Vagina (tissue), 2 donors: ENCODE results near the gene YAP1. TPM values are rescaled to one million over a fixed set of nuclear protein-coding genes. Genes with fewer than 3 reads are reported as not detected.

Source experiments
- DNase-seq, 2 donors: peaks; one replicate each; pipeline ENCODE4 v3.0.0-alpha.2; 2017; ENCODE audit errors: extremely low spot score in 2 of 2
- H3K27ac ChIP-seq: fragments of 200-600 bp; sonication (generic); one replicate; pipeline ENCODE4 v1.5.1; 2019
- H3K27me3 ChIP-seq: fragments of 200-600 bp; sonication (generic); one replicate; pipeline ENCODE4 v1.5.1; 2019
- H3K36me3 ChIP-seq, 2 donors: fragments of 200-600 bp; sonication (generic); one replicate each; pipeline ENCODE4 v1.5.1; 2017 to 2019
- H3K4me1 ChIP-seq: fragments of 200-600 bp; sonication (generic); one replicate; pipeline ENCODE4 v1.5.1; 2019
- H3K4me3 ChIP-seq, 2 donors: fragments of 200-600 bp; sonication (generic); 1 replicate in 1 of 2; 2 replicates in 1 of 2; pipeline ENCODE4 v1.5.1; 2016 to 2019
- H3K9me3 ChIP-seq: fragments of 200-600 bp; sonication (generic); one replicate; pipeline ENCODE4 v1.5.1; 2019
- CTCF ChIP-seq, 3 experiments: fragments of 450-650 bp in 2 of 3; fragments of 200-600 bp in 1 of 3; sonication (generic) in 1 of 3; IDR thresholded peaks; one replicate each; pipeline ENCODE4 v1.5.1; 2017 to 2019; ENCODE audit warnings: antibody characterized with exemption in 3 of 3, mild to moderate bottlenecking in 2 of 3, moderate library complexity in 2 of 3
- POLR2A ChIP-seq, 2 donors: fragments of 450-650 bp; IDR thresholded peaks; one replicate each; pipeline ENCODE4 v1.6.1; 2017; ENCODE audit warnings: antibody characterized with exemption in 2 of 2, mild to moderate bottlenecking in 2 of 2, moderate library complexity in 2 of 2
- POLR2AphosphoS5 ChIP-seq, 2 donors: sonication (generic); formaldehyde crosslinking; IDR thresholded peaks; one replicate each; pipeline ENCODE4 v1.9.0; 2017; ENCODE audit warnings: antibody characterized with exemption in 2 of 2, mild to moderate bottlenecking in 2 of 2, low read depth in 1 of 2; ENCODE audit not compliant: insufficient read depth in 1 of 2
- intact Hi-C: fragments of 100-400 bp; cut with DNase I; formaldehyde crosslinking; loops from one replicate; pipeline ENCODE4 v1.15.1; 2023
- total RNA-seq: library from RNA; depleted of rRNA; stranded (reverse); fragments of >200 nt; gene quantifications from one replicate; pipeline ENCODE4 v1.2.3, GENCODE V29; 2016

YAP1 gene
- 232 TPM for total RNA-seq

GRCh38 chr11:102109896-102110760 lies at the start of gene YAP1:
Gene YAP1 (plus strand): TSS chr11:102110447. CDS start chr11:102110849, 402 bp downstream.
- Histone ChIP-seq H3K27ac (peak within 1 kb of the TSS; percentile 99), H3K36me3 (no peaks in the 10 kb centered on the region), H3K4me1 (peaks cover 36% of the 10 kb centered on the region), H3K27me3 (no peaks in the 10 kb centered on the region), H3K4me3 (peak within 1 kb of the TSS; percentile 88), H3K9me3 (no peaks in the 10 kb centered on the region)
- peak in 1 of 2 donors; percentile 93 for DNase-seq
- intact Hi-C loops = no loop called here
- TF ChIP-seq POLR2AphosphoS5 (IDR thresholded peaks at IDR 0.05; ENCODE audit: insufficient read depth in 1 of 2, low read depth in 1 of 2) = peak in 1 of 2 donors; percentile 63
- TF ChIP-seq POLR2A (IDR thresholded peaks at IDR 0.05) = peak in 1 of 2 donors; percentile 42
- TF ChIP-seq CTCF (IDR thresholded peaks at IDR 0.05) = peak in 1 of 3 experiments; percentile 7

- Histone ChIP-seq H3K36me3 (no peaks in the 10 kb centered on the region), H3K27me3 (no peaks in the 10 kb centered on the region)
- no peak for TF ChIP-seq POLR2AphosphoS5 (IDR thresholded peaks at IDR 0.05; ENCODE audit: insufficient read depth in 1 of 2, low read depth in 1 of 2)
Observed at GRCh38 chr11:102061276-102061675, 49.0 kb upstream of the YAP1 start.

GRCh38 chr11:102062106-102062505 lies 48.1 kb upstream of the YAP1 start:
- no peak for TF ChIP-seq POLR2A (IDR thresholded peaks at IDR 0.05)
- TF ChIP-seq POLR2AphosphoS5 (IDR thresholded peaks at IDR 0.05; ENCODE audit: insufficient read depth in 1 of 2, low read depth in 1 of 2) = no peak
- TF ChIP-seq CTCF (IDR thresholded peaks at IDR 0.05) = no peak
- Histone ChIP-seq H3K27ac (no peak overlapping the region), H3K27me3 (no peaks in the 10 kb centered on the region), H3K4me1 (no peaks in the 10 kb centered on the region), H3K4me3 (no peak overlapping the region), H3K9me3 (no peaks in the 10 kb centered on the region), H3K36me3 (no peaks in the 10 kb centered on the region)
- no peak for DNase-seq
- intact Hi-C loops = no loop called here

More at GRCh38 chr11:102061276-102061675, 49.0 kb upstream of the YAP1 start:
- Histone ChIP-seq H3K9me3 (no peaks in the 10 kb centered on the region), H3K4me1 (no peaks in the 10 kb centered on the region), H3K27ac (no peak overlapping the region), H3K4me3 (no peak overlapping the region)
- intact Hi-C loops = no loop called here
- no peak for DNase-seq

- H3K27ac ChIP-seq = no peak overlapping the region
- no peak overlapping the region for H3K4me3 ChIP-seq
- intact Hi-C loops = no loop called here
- no peaks in the 10 kb centered on the region for H3K36me3 ChIP-seq
- no peaks in the 10 kb centered on the region for H3K9me3 ChIP-seq
- H3K4me1 ChIP-seq = no peaks in the 10 kb centered on the region
- TF ChIP-seq POLR2AphosphoS5 (IDR thresholded peaks at IDR 0.05; ENCODE audit: insufficient read depth in 1 of 2, low read depth in 1 of 2) = no peak
- no peak for TF ChIP-seq POLR2A (IDR thresholded peaks at IDR 0.05)
- TF ChIP-seq CTCF (IDR thresholded peaks at IDR 0.05) = no peak
- no peak for DNase-seq
- H3K27me3 ChIP-seq = no peaks in the 10 kb centered on the region
Observed at GRCh38 chr11:102064316-102064715, 45.9 kb upstream of the YAP1 start.

GRCh38 chr11:102070766-102071165 lies 39.5 kb upstream of the YAP1 start:
- Histone ChIP-seq H3K36me3 (no peaks in the 10 kb centered on the region), H3K4me3 (no peak overlapping the region), H3K27me3 (no peaks in the 10 kb centered on the region), H3K27ac (no peak overlapping the region), H3K4me1 (no peaks in the 10 kb centered on the region), H3K9me3 (peaks cover 13% of the 10 kb centered on the region)
- no peak for DNase-seq
- intact Hi-C loops = no loop called here
- TF ChIP-seq CTCF (IDR thresholded peaks at IDR 0.05) = no peak
- no peak for TF ChIP-seq POLR2AphosphoS5 (IDR thresholded peaks at IDR 0.05; ENCODE audit: insufficient read depth in 1 of 2, low read depth in 1 of 2)
- no peak for TF ChIP-seq POLR2A (IDR thresholded peaks at IDR 0.05)
